Inflammatory macrophage treated with lipopolysaccharide for 1 hour (primary cell): ENCODE data around the gene ITGA2.

Source experiments
- DNase-seq, 2 donors: peaks; one replicate each; pipeline ENCODE4 v3.0.0-alpha.2; 2020 to 2022

Gene ITGA2

GRCh38 chr5:53022930-53023511 is 33.9 kb downstream of the ITGA2 start:
- no peak for DNase-seq

DNA sequence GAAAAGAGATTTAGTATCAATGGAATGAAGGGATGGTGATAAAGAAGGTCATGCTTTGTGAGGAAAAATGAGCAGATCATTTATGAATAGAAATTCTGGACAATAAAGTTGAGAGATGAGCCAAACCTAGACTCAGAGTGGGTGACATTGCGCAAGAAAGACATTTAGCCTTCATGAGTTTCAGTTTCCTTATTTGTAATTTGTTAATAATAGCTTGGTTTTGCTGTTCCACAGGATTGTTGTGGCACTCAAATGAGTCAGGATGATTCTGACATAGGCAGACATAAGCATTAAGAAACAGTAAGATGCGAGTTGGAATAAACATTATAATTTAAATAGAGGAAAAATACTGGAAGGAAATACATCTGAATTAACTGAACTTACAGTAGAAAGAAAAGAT is 34.8 kb downstream of the ITGA2 start:
- DNase-seq, result peak; percentile 89 to 95

GRCh38 chr5:53024535-53024934 is 35.4 kb downstream of the ITGA2 start:
- DNase-seq, result no peak

DNA sequence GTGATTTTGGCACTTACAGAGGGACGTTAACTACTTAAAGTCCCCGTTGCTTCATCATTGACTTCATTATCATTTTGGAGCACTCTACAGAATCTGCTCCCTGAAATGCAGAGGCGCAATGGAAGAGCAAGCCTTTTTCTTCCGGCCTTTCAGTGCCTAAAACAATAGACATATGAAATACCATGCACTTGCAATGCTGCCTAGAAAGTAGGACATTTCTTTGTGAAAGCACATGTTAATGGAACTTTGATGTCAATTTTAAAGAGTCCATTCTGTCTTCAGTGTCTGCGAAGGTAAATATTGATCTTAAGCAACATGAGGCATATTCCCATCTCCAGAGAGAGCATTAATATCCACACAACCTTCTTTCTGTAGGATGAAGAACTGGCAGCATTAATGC is 36.3 kb downstream of the ITGA2 start:
- no peak for DNase-seq

GRCh38 chr5:53027913-53028312 is 38.8 kb downstream of the ITGA2 start:
- DNase-seq, result no peak

DNA sequence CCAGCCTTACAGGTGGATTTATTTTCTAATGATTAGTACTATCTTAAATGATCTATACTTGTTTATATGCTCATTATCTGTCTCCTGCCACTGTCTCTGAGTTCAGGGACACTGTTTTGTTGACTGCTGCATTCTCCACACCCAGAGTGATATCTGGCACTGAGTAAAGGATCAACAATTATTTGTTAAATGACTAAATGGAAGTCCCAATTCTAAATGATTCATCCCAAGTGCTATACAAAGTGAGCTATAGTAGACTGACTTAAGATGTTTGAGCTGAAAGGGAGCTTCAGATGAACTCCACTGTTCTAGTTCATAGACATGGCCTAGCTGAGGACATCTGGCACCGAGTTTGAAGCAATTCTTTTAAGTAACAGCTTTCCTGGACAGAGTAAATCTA is 40.5 kb downstream of the ITGA2 start:
- DNase-seq, result no peak

- no peak for DNase-seq
These were observed 41.7 kb downstream of the ITGA2 start for GRCh38 chr5:53030893-53031292.

- peak; percentile 30 to 58 for DNase-seq
These were observed 42.5 kb downstream of the ITGA2 start for GRCh38 chr5:53031695-53032096.

DNA sequence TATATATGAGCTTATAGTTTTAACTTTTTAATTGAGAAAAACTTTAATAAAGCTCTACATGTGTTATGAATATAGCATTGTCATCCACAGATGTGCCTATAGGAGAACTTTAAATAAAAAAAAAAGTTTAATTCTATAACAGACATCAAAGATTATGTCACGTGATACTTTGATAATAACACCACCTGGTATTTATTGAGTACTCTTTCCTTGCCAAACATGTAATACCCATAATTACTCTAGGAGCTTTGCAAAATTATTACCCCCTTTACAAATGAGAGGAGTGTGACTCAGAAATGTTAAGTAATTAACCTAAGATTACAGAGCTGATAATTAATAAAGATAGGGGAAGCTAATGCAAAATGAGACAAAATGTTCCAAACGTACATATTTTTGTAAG is 43.0 kb downstream of the ITGA2 start:
- DNase-seq, result no peak

GRCh38 chr5:53034832-53035231 is 45.7 kb downstream of the ITGA2 start:
- DNase-seq, result no peak

DNA sequence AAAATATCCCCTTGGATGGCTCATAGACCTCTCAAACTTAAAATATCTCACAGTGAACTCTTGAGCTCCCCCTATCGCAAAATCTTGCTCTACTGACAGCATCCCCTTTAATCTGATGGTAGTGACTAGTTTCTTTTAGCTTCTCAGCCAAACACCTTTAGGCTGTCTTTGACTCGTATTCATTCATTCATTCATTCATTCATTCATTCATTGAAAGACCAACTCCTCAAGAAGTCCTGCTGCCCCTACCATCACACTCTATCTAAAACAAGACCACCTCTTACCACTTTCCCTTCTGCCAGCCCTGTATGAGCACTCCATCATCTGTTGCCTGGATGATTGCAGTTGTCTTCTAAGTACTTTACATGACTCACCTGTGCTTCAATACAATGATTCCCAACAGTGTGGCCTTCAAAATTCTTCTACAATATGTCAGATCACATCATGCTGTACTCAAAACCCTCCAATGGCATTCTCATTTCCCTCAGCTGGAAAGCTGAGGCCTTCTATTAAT is 46.8 kb downstream of the ITGA2 start:
- DNase-seq, result peak in 1 of 2 donors; percentile 35

DNA sequence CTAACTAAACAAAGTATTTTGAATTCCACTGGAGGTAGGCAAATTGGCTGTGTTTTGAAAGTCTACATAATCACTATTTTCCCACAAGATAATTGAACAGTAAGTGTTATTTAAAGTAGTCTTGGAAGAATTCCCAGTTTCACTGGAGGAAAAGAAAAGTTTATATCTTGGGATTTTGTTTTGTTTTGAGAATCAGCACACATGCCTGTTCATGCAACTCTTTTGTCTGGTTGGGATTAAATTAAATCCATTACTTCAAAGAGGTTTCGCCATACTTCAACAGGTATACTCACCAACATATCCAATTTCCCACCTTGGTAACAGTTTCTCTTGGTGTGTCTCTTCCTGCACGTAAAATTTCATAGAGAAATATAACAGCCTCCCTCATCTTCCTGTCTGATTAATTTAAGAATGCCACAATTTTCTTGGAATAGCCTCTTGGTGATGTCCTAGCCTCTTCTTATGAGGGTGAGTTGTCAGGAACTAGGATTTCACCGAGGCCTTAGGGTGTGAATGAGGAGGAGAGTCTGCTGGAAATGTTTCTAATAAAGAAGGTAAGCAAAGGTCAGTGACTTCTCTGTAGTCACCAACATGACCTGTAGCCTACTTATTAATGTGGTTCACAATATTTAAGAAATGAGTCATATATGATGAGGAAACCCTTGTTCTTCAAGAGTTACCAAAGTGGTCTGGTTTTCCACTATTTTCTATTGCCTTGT is 48.1 kb downstream of the ITGA2 start:
- peak; percentile 47 to 60 for DNase-seq

DNA sequence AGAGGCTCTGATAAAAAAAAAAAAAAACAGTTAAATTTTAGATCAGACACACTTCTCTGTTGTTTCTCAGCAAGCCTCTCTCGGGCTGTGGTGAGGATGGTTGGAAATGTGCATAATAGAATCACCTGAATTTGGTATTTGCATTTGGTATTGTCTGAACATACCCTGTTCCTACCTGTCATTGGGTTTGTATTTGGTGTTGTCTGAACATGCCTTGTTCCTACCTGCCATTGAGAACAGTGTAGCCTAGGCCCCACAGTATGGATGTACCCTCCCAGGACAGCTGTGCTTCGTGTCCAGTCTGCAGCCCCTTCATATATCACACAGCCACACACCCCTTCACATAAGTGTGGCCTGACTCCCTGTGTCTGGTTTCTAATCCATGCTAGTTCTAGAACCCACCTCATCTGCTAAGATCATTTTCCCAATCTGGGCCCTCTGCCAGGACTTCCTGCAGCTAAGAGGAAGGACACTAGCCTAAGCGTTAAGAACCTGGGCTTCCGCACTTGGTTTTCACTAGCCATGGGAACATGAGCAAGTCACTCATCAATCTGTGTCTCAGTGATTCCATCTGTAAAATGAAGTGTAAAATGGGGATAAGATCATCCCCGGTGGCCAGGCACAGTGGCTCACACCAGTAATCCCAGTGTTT is 49.2 kb downstream of the ITGA2 start:
- DNase-seq, result no peak

GRCh38 chr5:53039855-53040254 is 50.7 kb downstream of the ITGA2 start:
- no peak for DNase-seq

- no peak for DNase-seq
These were observed 52.0 kb downstream of the ITGA2 start for GRCh38 chr5:53041071-53041692.

DNA sequence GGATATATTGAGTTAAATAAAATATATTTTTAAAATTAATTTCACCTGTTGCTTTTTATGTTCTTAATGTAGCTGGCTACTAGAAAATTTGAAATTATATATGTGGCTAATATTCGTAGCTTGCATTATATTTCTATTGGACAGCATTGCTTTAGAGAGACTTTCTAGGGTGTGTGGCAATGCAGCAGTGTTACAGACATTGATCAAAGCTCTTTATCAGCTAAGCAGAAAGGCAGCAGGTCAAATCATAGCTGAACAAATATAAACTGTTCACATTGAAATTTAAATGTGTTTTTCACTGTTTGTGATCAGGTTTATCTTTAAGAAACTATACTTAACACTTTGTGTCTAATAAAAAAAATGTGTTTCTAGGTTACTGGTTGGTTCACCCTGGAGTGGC is 52.6 kb downstream of the ITGA2 start:
- DNase-seq, result no peak

- no peak for DNase-seq
These were observed 56.1 kb downstream of the ITGA2 start for GRCh38 chr5:53045263-53045662.

DNA sequence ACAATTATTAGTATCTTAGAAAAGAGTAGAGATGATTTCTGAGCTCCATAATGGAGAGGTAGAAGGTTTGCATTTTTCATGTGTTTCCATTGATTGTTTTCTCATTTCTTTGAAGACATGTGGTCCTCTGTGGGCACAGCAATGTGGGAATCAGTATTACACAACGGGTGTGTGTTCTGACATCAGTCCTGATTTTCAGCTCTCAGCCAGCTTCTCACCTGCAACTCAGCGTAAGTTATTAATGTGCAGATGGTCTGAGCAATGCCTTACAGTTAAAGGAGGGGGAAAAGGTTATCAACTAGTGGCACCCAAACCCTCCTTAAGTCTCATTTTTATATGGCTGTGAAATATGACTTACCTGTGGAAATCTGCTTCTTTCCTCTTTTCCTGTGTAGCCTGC is 59.1 kb downstream of the ITGA2 start:
- DNase-seq, result no peak

DNA sequence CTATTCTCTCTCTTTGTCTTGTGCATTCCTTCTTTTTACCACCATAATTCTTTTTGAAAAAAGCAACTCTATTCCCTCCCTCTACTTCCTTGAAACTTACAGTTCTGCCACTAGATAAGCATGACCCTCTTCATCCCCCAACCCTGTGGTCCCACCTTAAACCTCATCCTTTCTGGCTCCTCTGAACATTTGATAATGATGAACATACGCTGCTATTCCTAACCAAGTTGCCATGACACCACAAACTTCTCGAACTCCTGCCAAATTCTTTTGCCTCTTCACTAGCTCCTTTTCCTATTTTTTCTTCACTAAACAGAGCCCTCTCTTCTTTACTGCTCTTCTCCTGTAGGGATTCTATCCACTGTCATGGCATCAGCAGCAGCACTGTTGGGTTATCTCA is 63.3 kb downstream of the ITGA2 start:
- no peak for DNase-seq

- no peak for DNase-seq
These were observed 64.2 kb downstream of the ITGA2 start for GRCh38 chr5:53053364-53053763.

DNA sequence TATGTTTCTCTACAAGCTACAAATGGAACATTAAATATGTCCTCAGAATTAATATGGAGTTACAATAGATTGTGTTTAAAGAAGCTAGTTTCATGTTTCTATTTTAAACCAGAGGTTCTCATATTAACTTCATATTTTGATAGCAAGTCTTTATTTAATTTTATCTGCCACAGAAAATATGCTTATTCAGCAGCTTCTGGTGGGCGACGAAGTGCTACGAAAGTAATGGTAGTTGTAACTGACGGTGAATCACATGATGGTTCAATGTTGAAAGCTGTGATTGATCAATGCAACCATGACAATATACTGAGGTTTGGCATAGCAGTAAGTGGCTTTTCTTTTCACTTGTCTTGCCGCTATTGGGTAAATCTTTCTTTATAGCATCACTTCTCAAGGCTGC is 66.2 kb downstream of the ITGA2 start:
- no peak for DNase-seq

DNA sequence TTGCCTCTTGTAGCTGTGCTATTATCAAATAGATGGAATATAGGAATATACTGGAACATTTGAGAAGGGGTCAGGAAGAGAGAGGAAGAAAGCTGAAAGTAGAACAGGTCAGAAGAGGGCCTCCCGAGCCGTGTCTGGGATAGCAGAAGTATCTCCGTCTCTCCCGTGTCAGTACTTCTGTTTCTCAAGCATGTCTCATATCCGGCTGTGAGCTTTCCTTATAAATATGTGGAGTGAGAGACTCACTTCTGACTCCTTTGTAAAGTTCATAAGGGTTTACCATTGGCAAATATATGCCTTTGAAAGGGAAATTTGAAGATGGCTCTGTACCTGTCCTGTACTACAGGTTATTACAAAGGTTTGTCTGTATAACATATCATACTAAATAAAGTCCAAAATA is 70.1 kb downstream of the ITGA2 start:
- no peak for DNase-seq

GRCh38 chr5:53063176-53063575 is 74.0 kb downstream of the ITGA2 start:
- DNase-seq, result no peak

DNA sequence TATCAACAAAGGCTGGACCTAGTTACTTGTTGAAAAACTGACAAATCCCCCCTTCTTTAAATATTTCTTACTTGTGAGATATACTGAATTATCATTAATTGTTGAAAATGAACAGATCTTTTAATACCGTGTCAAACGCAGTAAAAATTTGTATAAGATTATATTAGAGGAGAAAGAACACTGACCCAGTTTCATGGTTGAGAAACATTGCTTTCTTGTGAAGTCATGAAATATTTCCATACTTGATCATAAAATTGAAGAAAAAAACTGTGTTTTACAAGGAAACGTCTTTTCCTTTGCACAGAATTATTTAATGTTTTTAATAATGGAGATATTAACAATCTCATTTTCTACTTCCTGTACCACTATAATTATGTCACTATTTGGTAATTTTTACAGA is 74.6 kb downstream of the ITGA2 start:
- DNase-seq, result no peak
